ENCODE measurements around the gene HOXB8. TPM values are rescaled to one million over a fixed set of nuclear protein-coding genes. Genes with fewer than 3 reads are reported as not detected.

Gene HOXB8
- total RNA-seq, 1 experiment from 2014 or later, result 0.70 TPM

DNA sequence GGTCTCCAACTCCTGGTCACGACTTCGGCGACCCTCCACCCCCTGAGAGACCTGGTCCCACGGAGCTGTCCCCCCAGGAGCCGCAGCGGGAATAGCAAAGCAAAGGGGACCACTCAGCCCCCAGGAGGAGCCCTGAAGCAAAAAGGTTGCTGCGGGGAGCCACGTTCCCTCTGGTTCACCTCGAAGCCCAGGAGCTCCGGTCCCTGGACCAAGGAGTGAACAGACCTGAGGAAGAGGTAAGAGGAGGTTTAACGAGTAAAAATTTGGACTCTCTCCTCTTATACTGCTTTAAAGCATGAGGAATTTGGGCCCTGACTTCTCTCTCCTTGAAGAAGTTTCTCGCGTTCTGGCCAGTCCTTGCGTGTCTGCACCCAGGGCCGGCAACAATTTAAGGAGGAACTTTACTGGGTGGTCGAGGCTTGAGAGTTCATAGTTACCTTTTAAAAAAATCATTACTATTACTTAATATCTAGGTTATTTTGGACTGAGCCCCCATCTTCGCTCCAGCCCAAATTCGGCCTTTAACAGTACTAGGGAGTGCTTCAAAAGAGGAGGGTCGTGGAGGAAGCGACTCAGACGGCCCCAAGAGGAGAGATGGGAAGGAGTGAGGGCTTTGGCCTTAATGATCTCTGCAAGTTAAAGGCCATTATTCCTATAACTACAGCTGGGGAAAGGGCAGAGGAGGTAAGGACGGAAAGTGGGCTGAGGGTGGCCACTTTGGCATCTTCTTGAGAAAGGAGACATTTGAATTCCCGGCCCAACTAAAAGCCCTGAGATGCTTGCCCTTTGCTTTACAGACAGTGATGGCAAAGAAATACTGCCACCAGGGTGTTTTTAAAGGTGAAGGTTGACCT is 28.0 kb upstream of the HOXB8 start:
- POLR2A ChIA-PET (ENCODE audit: unreplicated experiment), result no interaction called here
- Histone ChIP-seq H3K4me3 (no peak overlapping the region), H4K20me1 (ENCODE audit: insufficient read depth) (no peaks in the 10 kb centered on the region), H3K79me2 (ENCODE audit: low read depth) (no peaks in the 10 kb centered on the region), H3K27me3 (ENCODE audit: insufficient read depth, low read depth) (peaks cover 90% of the 10 kb centered on the region), H3F3A (ENCODE audit: insufficient read depth, low read depth) (no peaks in the 10 kb centered on the region), H3K9me2 (ENCODE audit: insufficient read depth) (no peaks in the 10 kb centered on the region), H3K4me1 (replicated peaks; ENCODE audit: insufficient read depth) (no peaks in the 10 kb centered on the region), H3K27ac (no peak overlapping the region), H2AFZ (no peak overlapping the region), H3K4me2 (no peak overlapping the region), H3K36me3 (ENCODE audit: low read depth) (no peaks in the 10 kb centered on the region), H3K9me3 (ENCODE audit: insufficient read depth, low read depth) (no peaks in the 10 kb centered on the region)
- DNase-seq, result no peak
- TF ChIP-seq CTCF (conservative IDR thresholded peaks at IDR 0.05), result no peak
- CTCF ChIA-PET, result no interaction called here
- BruUV-seq (replicated peaks), result no TSS peak
- intact Hi-C loops (cut with micrococcal nuclease; ENCODE audit: unreplicated experiment), result no loop called here

DNA sequence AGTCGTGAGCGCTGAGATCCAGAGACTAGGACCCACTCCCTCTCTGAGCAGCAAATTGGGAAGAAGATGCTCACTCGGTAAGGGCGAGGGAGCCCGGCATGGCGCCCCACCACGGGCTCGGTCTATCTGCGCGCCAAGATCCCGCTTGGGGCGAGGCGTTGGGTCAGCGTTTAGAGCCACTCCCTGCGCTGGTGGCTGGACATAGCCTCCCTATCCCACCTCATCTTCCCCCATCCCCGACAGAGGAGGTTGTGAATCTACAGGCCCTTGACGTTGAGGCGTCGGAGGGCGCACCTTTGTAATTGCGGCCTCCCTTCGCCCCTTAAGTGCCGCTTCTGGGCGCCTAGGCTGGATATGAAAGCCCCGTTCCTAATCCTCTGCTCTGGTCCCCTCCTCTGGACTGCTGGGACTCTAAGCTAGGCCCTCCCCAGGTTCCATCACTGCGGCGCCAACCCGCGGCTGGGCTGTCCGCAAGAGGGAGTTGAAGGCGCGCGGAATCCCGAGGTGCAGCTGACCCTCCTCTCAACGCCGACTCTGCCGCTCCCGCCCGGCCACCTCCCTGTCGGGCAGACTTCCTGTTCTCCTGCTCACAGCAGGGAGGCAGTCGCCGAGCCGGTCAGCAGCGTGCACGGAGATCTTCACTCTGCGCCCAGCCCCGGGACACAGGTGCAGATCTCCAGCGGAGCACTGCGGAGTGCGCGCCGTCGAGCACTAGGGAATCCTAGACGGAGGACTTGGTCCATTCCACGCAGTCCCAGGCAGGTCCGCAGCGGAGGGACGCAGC is 27.2 kb upstream of the HOXB8 start:
- Histone ChIP-seq H2AFZ (no peak overlapping the region), H4K20me1 (ENCODE audit: insufficient read depth) (no peaks in the 10 kb centered on the region), H3K4me2 (no peak overlapping the region), H3K79me2 (ENCODE audit: low read depth) (no peaks in the 10 kb centered on the region), H3K27ac (no peak overlapping the region), H3K36me3 (ENCODE audit: low read depth) (no peaks in the 10 kb centered on the region), H3K4me3 (no peak overlapping the region), H3K4me1 (replicated peaks; ENCODE audit: insufficient read depth) (no peaks in the 10 kb centered on the region), H3K9me3 (ENCODE audit: insufficient read depth, low read depth) (no peaks in the 10 kb centered on the region), H3K27me3 (ENCODE audit: insufficient read depth, low read depth) (peaks cover 89% of the 10 kb centered on the region), H3F3A (ENCODE audit: insufficient read depth, low read depth) (no peaks in the 10 kb centered on the region), H3K9me2 (ENCODE audit: insufficient read depth) (no peaks in the 10 kb centered on the region)
- BruUV-seq (replicated peaks), result no TSS peak
- DNase-seq, result no peak
- intact Hi-C loops (cut with micrococcal nuclease; ENCODE audit: unreplicated experiment), result no loop called here
- TF ChIP-seq CTCF (conservative IDR thresholded peaks at IDR 0.05) (no peak), EZH2 (IDR thresholded peaks at IDR 0.05; ENCODE audit: low read depth) (no peak)
- POLR2A ChIA-PET (ENCODE audit: unreplicated experiment), result no interaction called here
- CTCF ChIA-PET, result no interaction called here

GRCh38 chr17:48641541-48642058 is 26.5 kb upstream of the HOXB8 start:
- no peaks in the 10 kb centered on the region for H3K4me1 ChIP-seq (replicated peaks; ENCODE audit: insufficient read depth)
- no peaks in the 10 kb centered on the region for H3K9me3 ChIP-seq (ENCODE audit: insufficient read depth, low read depth)
- CTCF ChIA-PET, result no interaction called here
- H3K79me2 ChIP-seq (ENCODE audit: low read depth), result no peaks in the 10 kb centered on the region
- BruUV-seq (replicated peaks), result no TSS peak
- H3K36me3 ChIP-seq (ENCODE audit: low read depth), result no peaks in the 10 kb centered on the region
- H3K27me3 ChIP-seq (ENCODE audit: insufficient read depth, low read depth), result peaks cover 90% of the 10 kb centered on the region
- no peaks in the 10 kb centered on the region for H3K9me2 ChIP-seq (ENCODE audit: insufficient read depth)
- POLR2A ChIA-PET (ENCODE audit: unreplicated experiment), result no interaction called here
- no peak overlapping the region for H3K4me2 ChIP-seq
- H4K20me1 ChIP-seq (ENCODE audit: insufficient read depth), result no peaks in the 10 kb centered on the region
- TF ChIP-seq EZH2 (IDR thresholded peaks at IDR 0.05; ENCODE audit: low read depth) (no peak), CTCF (conservative IDR thresholded peaks at IDR 0.05) (no peak)
- no peak for DNase-seq
- H3F3A ChIP-seq (ENCODE audit: insufficient read depth, low read depth), result no peaks in the 10 kb centered on the region
- H3K4me3 ChIP-seq, result no peak overlapping the region
- H2AFZ ChIP-seq, result no peak overlapping the region
- no peak overlapping the region for H3K27ac ChIP-seq
- intact Hi-C loops (cut with micrococcal nuclease; ENCODE audit: unreplicated experiment), result no loop called here
